HG03571 (cell line): ENCODE data around the gene GLI3.

Source experiments
- ATAC-seq: cut with Tn5 transposase; IDR thresholded peaks from one replicate; pipeline ENCODE4 v1.9.1; 2021; ENCODE audit not compliant: unreplicated experiment

The GLI3 gene

GRCh38 chr7:42049761-42050160 lies 187.2 kb downstream of the GLI3 start:
- ATAC-seq: no peak

GRCh38 chr7:42046483-42046882 lies 190.5 kb downstream of the GLI3 start:
- no peak for ATAC-seq

GRCh38 chr7:42045961-42046360 lies 191.0 kb downstream of the GLI3 start:
- no peak for ATAC-seq

- ATAC-seq: no peak
Observed at GRCh38 chr7:42039921-42040320, 197.1 kb downstream of the GLI3 start.

GRCh38 chr7:42035210-42035609 lies 201.8 kb downstream of the GLI3 start:
- ATAC-seq: no peak

GRCh38 chr7:42033480-42033879 lies 203.5 kb downstream of the GLI3 start:
- ATAC-seq: no peak

GRCh38 chr7:42029405-42029804 lies 207.6 kb downstream of the GLI3 start:
- ATAC-seq: no peak

- ATAC-seq: no peak
Observed at GRCh38 chr7:42027521-42027920, 209.5 kb downstream of the GLI3 start.

GRCh38 chr7:42026622-42027197 lies 210.3 kb downstream of the GLI3 start:
- no peak for ATAC-seq

- no peak for ATAC-seq
Observed at GRCh38 chr7:42025635-42026375, 211.2 kb downstream of the GLI3 start.

GRCh38 chr7:42024537-42024936 lies 212.5 kb downstream of the GLI3 start:
- ATAC-seq: no peak

GRCh38 chr7:42023262-42023661 lies 213.7 kb downstream of the GLI3 start:
- ATAC-seq: no peak

- no peak for ATAC-seq
Observed at GRCh38 chr7:42022791-42023190, 214.2 kb downstream of the GLI3 start.

GRCh38 chr7:42022056-42022455 lies 215.0 kb downstream of the GLI3 start:
- no peak for ATAC-seq

- ATAC-seq: no peak
Observed at GRCh38 chr7:42021631-42022030, 215.4 kb downstream of the GLI3 start.

GRCh38 chr7:42020061-42020460 lies 216.9 kb downstream of the GLI3 start:
- ATAC-seq: no peak

GRCh38 chr7:42017349-42017986 lies 219.5 kb downstream of the GLI3 start:
- ATAC-seq: no peak

GRCh38 chr7:42016517-42016916 lies 220.5 kb downstream of the GLI3 start:
- no peak for ATAC-seq

GRCh38 chr7:42014625-42015618 lies 222.1 kb downstream of the GLI3 start:
- ATAC-seq: no peak

- ATAC-seq: no peak
Observed at GRCh38 chr7:42012786-42013360, 224.1 kb downstream of the GLI3 start.

GRCh38 chr7:42012313-42012712 lies 224.7 kb downstream of the GLI3 start:
- ATAC-seq: no peak
